HG03432 (cell line): Measurements from ENCODE around the gene RTN1.
"Not testable (repeated sequence)": the region's sequence is repeated elsewhere in the genome, so short reads cannot be mapped to it uniquely, and the experiment has no call there.

Experiments
- ATAC-seq: cut with Tn5 transposase; IDR thresholded peaks from one replicate; pipeline ENCODE4 v1.9.1; 2021; ENCODE audit warnings: mild to moderate bottlenecking, moderate library complexity; ENCODE audit not compliant: unreplicated experiment

RTN1 gene

GRCh38 chr14:59707778-59708561 lies 162.6 kb downstream of the RTN1 start:
- ATAC-seq: no peak

- ATAC-seq: no peak
These were observed 164.7 kb downstream of the RTN1 start for GRCh38 chr14:59705866-59706265.

GRCh38 chr14:59705245-59705644 lies 165.3 kb downstream of the RTN1 start:
- no peak for ATAC-seq

DNA sequence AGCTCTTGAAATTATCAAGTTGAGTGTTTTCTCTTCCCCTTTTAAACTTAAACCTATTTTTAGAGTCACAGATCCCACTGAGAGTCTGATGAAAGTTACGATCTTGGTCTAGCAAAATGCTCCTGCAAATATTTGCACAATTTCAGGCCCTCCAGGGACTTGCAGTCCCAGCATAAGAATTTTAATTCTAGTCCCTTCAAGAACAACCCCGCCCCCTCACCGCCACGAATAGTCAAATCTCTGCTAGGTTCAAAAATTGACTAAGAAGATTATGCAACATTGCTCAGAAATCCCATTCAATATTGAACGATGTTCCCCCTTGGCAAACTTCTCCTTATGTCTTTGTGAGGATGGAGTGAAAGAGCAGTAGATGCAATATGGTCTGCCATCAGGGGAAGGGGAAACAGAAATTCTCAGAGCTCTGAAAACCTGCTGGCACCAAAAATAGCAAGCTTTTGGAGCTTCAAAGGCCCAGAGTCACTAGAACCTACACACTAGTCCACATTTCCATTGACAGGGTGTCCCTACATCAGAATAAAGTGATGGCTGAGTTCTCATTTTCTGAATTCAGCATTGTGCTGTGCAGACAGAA lies 166.4 kb downstream of the RTN1 start:
- ATAC-seq: no peak

- no peak for ATAC-seq
These were observed 171.1 kb downstream of the RTN1 start for GRCh38 chr14:59699442-59699841.

GRCh38 chr14:59698793-59699192 lies 171.8 kb downstream of the RTN1 start:
- no peak for ATAC-seq

- ATAC-seq: no peak
These were observed 175.4 kb downstream of the RTN1 start for GRCh38 chr14:59695198-59695597.

DNA sequence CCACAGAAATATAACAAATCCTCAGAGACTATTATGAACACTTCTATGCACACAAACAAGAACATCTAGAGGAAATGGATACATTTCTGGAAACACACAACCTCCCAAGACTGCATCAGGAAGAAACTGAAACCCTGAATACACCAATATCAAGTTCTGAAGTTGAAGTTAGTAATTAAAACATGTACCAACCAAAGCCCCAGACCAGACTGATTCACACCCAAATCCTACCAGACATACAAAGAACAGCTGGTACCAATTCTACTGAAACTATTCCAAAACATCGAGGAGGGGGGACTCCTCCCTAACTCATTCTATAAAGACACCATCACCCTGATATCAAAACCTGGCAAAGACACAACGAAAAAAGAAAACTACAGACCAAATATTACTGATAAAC lies 179.3 kb downstream of the RTN1 start:
- no peak for ATAC-seq

DNA sequence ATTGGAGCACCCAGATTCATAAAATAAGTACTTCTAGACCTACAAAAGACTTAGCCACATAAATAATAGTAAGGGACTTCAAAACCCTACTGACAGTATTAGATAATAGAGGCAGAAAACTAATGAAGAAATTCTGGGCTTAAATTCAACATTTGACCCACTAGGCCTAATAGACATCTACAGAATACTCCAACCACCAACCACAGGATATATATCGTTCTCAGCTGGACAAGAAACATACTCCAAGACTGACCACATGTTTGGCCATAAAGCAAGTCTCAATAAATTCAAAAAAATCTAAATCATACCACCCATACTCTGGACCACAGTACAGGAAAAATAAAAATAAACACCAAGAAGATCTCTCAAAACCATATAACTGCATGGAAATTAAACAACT lies 180.2 kb downstream of the RTN1 start:
- no peak for ATAC-seq

GRCh38 chr14:59688224-59689170 lies 182.1 kb downstream of the RTN1 start:
- ATAC-seq: peak; percentile 99

GRCh38 chr14:59687663-59688062 lies 182.9 kb downstream of the RTN1 start:
- no peak for ATAC-seq

- ATAC-seq: no peak
These were observed 190.7 kb downstream of the RTN1 start for GRCh38 chr14:59679872-59680271.

DNA sequence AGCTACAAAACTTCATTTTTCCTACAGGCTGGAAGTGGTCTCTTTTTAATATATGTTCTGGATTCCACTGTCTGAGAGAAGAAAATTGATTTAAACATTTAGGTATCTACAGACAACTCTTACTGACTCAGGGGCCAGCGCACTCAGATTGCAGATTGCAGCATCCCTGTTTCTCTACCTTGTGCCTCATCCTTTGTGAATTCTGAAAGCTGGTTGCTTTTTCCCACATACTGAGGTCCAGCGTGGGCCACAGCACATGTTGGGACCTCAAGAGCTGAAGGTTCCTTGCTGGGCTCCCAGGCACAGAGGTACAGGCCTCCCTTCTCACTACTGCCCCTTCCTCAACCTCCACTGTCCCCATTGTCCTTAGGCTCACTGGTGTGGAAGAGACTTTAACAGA lies 192.2 kb downstream of the RTN1 start:
- ATAC-seq: no peak

DNA sequence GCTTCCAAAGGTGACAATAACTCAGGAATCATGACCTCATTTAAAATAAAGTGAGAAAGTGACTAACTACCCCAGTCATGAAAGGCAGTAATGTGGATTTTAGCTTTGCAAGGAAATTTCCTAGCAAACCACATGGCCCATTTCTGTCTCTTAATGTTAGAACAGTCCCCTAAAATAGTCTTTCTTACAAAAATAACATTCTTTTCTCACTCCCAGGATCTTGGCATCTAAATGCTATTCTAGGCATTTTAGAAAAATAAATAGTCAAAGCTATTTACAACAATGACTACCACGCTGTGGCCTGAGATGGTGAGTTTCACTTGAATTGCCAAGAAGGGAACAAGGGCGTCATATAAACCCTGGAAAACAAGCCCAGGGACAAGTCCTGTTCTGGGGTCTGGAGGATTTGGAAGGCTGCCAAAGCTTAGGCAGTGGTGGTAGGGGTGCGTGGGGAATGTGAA lies 192.8 kb downstream of the RTN1 start:
- no peak for ATAC-seq

DNA sequence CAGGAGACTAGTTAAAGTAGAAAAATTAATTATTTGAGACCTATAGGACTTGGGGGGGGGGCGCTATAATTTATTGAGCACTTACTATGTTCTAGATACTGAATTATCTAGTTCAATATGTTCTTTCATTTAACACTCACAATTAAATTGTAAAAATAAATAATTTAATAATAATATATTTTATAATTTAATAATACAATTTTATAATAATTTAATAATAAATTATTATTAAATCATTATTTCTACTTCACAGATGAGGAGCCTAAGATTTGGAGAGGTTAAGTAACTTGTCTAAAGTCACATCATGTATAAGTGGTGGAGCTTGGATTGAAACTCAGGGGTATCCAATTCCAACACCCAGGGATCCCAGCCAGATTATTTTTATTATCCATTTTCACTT lies 195.2 kb downstream of the RTN1 start:
- ATAC-seq: no peak

- ATAC-seq: no peak
These were observed 205.8 kb downstream of the RTN1 start for GRCh38 chr14:59664741-59665140.

- ATAC-seq: no peak
These were observed 212.8 kb downstream of the RTN1 start for GRCh38 chr14:59657769-59658168.

DNA sequence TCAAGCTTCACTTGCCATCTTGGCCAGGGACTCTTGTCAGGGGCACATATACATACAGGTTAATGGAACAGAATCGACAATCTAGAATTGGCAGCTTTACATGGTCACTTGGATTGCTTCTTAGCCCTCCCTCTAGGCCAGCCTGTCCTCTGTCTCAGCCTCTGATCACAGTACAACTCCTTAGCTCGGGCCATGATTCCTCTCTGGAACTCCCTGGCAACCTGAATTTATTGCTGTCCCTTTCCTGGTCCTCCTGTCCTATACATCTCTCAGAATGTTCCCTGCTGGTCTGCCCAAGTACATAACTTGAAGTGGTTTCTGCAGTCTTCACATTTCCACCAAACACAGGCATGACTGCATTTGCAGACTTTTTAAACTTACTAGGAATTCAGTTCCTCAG lies 214.1 kb downstream of the RTN1 start:
- no peak for ATAC-seq

DNA sequence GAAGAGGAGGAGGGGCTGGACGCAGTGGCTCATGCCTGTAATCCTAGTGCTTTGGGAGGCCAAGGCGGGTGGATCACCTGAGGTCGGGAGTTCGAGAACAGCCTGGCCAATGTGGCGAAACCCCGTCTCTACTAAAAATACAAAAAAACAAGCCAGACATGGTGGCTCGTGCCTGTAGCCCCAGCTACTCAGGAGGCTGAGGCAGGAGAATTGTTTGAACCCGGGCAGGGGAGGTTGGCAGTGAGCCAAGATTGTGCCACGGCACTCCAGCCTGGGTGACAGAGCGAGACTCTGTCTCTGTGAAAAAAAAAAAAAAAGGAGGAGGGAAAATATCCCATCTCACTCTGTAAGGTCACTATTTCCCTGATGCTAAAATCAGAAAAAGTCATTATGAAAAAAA lies 216.4 kb downstream of the RTN1 start:
- not testable (repeated sequence) for ATAC-seq

- ATAC-seq: not testable (repeated sequence)
These were observed 223.7 kb downstream of the RTN1 start for GRCh38 chr14:59646832-59647231.

- ATAC-seq: peak; percentile 85
These were observed 231.7 kb downstream of the RTN1 start for GRCh38 chr14:59638885-59639284.
